GM21576 (cell line): ENCODE results near the gene CST6.
"Not testable (repeated sequence)": the region's sequence is repeated elsewhere in the genome, so short reads cannot be mapped to it uniquely, and the experiment has no call there.

Experiments
- ATAC-seq: cut with Tn5 transposase; IDR thresholded peaks from one replicate; pipeline ENCODE4 v1.9.1; 2021; ENCODE audit warnings: mild to moderate bottlenecking, moderate library complexity; ENCODE audit not compliant: unreplicated experiment

CST6 gene

GRCh38 chr11:66014804-66015453, 3.1 kb downstream of the CST6 start:
- ATAC-seq: no peak

GRCh38 chr11:66015454-66015881, 3.7 kb downstream of the CST6 start:
- ATAC-seq: no peak

GRCh38 chr11:66015936-66016792, 4.4 kb downstream of the CST6 start:
- ATAC-seq: no peak

GRCh38 chr11:66016793-66017177, 5.0 kb downstream of the CST6 start:
- ATAC-seq: no peak

- no peak for ATAC-seq
Observed at GRCh38 chr11:66017321-66017720, 5.5 kb downstream of the CST6 start.

GRCh38 chr11:66020212-66020611, 8.4 kb downstream of the CST6 start:
- ATAC-seq: no peak

GRCh38 chr11:66020618-66021357, 9.0 kb downstream of the CST6 start:
- ATAC-seq: no peak

- ATAC-seq: no peak
Observed at GRCh38 chr11:66022401-66023185, 10.8 kb downstream of the CST6 start.

- not testable (repeated sequence) for ATAC-seq
Observed at GRCh38 chr11:66023186-66023440, 11.3 kb downstream of the CST6 start.

- ATAC-seq: no peak
Observed at GRCh38 chr11:66026017-66026529, 14.3 kb downstream of the CST6 start, which contains the start of gene CATSPER1. CATSPER1 (minus strand) TSS chr11:66026479; CDS start chr11:66026379, 100 bp downstream.

- no peak for ATAC-seq
Observed at GRCh38 chr11:66032957-66033735, 21.3 kb downstream of the CST6 start.

GRCh38 chr11:66035653-66036333, 24.0 kb downstream of the CST6 start:
- no peak for ATAC-seq

GRCh38 chr11:66036334-66036710, 24.5 kb downstream of the CST6 start:
- no peak for ATAC-seq

- ATAC-seq: no peak
Observed at GRCh38 chr11:66037327-66037726, 25.5 kb downstream of the CST6 start.

- no peak for ATAC-seq
Observed at GRCh38 chr11:66039765-66040164, 28.0 kb downstream of the CST6 start.

- ATAC-seq: no peak
Observed at GRCh38 chr11:66042227-66042995, 30.6 kb downstream of the CST6 start.

GRCh38 chr11:66042996-66043906, 31.4 kb downstream of the CST6 start:
- no peak for ATAC-seq

GRCh38 chr11:66044757-66045156, 32.9 kb downstream of the CST6 start:
- no peak for ATAC-seq
